ENCODE results near the gene VANGL2.

- TF ChIP-seq CBX1 (IDR thresholded peaks at IDR 0.05; ENCODE audit: low read depth), result no peak
- TF ChIP-seq NRF1 (conservative IDR thresholded peaks at IDR 0.05 in 1 of 2, IDR thresholded peaks at IDR 0.05 in 1 of 2), result no peak
- no peak; the same call in 1 of the 2 replicates for TF ChIP-seq ZKSCAN8 (CRISPR knock-in tag; IDR thresholded peaks at IDR 0.05)
- TF ChIP-seq, protein P1, sequence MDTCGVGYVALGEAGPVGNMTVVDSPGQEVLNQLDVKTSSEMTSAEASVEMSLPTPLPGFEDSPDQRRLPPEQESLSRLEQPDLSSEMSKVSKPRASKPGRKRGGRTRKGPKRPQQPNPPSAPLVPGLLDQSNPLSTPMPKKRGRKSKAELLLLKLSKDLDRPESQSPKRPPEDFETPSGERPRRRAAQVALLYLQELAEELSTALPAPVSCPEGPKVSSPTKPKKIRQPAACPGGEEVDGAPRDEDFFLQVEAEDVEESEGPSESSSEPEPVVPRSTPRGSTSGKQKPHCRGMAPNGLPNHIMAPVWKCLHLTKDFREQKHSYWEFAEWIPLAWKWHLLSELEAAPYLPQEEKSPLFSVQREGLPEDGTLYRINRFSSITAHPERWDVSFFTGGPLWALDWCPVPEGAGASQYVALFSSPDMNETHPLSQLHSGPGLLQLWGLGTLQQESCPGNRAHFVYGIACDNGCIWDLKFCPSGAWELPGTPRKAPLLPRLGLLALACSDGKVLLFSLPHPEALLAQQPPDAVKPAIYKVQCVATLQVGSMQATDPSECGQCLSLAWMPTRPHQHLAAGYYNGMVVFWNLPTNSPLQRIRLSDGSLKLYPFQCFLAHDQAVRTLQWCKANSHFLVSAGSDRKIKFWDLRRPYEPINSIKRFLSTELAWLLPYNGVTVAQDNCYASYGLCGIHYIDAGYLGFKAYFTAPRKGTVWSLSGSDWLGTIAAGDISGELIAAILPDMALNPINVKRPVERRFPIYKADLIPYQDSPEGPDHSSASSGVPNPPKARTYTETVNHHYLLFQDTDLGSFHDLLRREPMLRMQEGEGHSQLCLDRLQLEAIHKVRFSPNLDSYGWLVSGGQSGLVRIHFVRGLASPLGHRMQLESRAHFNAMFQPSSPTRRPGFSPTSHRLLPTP (IDR thresholded peaks at IDR 0.05; ENCODE audit: borderline replicate concordance, extremely low read depth, insufficient read length), result no peak
Measured at GRCh38 chr1:160460214-160460642, 59.9 kb downstream of the VANGL2 start.

Data from K562 (cell line).